HK-2 (cell line): ENCODE results near the gene RTRAF.

Experiments used
- DNase-seq: peaks from one replicate; pipeline ENCODE4 v3.0.0-alpha.2; 2018; ENCODE audit not compliant: unreplicated experiment

RTRAF gene

DNA sequence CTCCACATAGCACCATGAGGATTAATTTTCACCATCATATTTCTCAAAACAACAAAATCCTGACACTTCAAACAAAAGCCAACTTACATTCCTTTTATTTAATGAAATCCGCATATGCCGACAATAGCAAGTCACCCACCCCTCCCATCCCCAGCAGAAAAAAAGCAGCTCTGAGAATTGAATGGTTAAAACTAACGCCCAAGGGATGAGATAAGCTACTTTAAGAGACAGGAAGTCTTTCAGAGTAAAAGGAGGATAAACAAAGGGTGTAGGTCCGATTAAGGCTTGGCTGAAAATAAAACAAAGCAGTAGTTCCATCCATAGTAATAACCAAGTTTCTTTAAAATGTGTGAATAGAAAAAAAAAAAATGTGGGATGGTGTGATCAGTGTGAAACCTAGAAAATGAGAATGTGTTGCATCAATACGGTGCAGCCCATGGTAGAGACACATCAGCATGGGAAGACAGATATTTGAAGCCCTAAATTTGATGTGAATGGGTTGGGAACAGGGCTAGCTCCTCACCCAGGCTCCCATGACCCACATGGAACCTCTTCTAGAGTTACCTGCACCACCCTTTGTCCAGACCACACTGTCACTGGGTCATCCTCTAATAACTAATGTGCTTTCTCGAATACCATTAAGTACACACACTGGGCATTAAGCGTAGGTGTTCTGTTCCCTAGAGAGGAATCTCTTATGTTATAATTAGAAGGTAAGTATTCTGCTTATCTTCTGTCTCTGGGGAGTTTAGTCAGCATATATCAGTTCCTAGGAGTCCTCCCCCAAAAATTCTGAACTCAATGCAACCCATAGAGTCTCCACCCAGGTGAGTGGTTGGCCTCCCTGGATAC is 31.7 kb downstream of the RTRAF start:
- no peak for DNase-seq

DNA sequence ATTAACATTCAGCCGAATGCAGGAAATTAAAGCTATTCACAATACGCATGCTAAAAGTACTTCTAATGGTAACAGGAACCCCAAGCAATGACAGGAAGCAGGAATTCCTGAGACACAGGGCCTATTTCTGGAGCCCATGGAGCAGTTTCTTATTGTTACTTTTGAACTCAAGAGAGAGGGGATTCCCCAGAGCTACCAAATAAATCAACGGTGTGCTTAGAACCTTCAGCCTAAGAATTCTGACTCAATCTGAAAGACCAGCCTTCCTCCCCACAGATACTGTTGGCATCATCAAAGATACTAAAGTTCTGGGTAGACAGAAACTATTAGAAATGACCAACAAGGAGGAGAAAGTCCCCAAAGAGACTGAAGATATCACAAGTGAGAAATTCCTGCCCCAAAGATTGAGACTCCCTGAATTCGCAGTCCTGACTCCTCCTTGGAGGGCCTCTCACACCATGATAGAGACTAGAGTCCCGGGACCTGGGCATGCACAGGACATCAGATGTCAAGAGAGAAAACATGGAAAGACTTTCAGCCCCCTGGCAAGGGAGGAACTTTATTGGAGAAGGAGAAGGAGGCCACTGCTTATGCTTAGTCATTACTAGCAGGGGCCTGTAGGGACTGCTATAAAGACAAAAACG is 32.7 kb downstream of the RTRAF start:
- DNase-seq: no peak

GRCh38 chr14:52023518-52023917 is 34.2 kb downstream of the RTRAF start:
- DNase-seq: no peak

GRCh38 chr14:52025310-52025709 is 36.0 kb downstream of the RTRAF start:
- no peak for DNase-seq

DNA sequence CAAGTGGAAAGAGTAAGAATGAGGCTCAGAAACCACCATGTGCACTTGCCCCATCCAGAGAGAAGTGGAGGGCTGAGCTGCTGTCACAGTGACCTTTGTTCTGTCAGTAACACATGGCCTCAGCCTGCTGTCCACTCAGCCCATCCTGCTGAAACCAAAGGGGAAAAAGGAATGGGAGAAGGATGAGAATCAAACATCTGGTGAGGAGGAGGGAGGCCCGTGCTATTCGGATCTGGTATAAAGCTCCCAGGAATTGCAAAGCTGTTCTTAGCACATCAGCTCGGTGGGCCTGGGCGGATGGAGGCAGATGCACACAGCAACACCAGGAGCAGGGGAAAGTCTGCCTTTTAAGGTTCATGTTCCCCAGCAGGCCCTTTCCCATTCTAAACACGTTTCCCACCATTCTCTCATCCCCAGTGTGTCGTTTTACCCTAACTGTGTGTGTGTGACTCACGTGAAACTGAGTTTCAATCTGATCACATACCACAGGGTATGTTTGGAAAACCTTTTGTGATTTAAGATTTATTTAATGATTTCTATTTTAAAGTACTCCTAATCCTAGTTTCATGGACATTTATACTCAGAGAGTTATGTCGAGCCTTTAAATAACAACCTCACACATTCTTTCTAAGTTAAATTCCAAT is 36.8 kb downstream of the RTRAF start:
- DNase-seq: no peak

DNA sequence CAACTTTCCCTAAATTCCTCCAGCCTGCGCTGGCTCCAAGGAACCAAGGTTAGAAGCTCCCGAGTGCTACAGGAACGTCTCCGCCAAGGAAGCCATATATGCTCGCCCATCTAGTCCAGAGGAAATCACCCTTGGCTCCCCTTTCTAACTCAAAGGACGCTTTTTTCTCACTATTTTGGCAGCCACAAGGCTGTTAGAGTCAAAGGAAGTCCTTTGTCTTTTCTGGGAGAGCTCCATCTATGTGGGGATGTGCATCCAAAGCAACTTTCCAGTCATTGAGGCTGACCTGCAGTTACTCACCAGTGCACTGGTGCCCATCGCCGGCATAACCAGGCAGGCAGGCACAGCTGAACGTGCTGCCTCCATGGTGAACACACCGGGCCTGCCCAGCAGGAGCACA is 37.6 kb downstream of the RTRAF start:
- no peak for DNase-seq

- DNase-seq: no peak
Measured at GRCh38 chr14:52029881-52030280, 40.5 kb downstream of the RTRAF start.

DNA sequence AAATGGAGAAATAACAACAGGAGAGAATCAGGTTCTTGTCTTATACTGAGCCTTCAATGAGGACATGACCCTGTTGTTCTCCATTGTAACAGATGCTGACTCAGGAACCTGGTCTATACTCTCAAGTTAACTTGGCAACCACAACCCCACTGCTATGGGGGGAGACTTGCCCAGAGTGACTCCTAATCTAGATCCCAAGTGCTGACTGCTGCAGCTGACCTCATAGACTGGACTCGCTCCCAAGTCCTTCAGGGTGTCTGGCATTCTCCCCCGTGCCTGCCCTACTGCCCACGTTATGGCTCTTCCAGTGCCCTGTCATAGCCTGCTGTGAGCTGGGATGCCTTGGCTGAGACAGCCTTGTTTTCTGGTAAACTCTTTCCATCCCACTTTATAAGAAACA is 42.4 kb downstream of the RTRAF start:
- no peak for DNase-seq

DNA sequence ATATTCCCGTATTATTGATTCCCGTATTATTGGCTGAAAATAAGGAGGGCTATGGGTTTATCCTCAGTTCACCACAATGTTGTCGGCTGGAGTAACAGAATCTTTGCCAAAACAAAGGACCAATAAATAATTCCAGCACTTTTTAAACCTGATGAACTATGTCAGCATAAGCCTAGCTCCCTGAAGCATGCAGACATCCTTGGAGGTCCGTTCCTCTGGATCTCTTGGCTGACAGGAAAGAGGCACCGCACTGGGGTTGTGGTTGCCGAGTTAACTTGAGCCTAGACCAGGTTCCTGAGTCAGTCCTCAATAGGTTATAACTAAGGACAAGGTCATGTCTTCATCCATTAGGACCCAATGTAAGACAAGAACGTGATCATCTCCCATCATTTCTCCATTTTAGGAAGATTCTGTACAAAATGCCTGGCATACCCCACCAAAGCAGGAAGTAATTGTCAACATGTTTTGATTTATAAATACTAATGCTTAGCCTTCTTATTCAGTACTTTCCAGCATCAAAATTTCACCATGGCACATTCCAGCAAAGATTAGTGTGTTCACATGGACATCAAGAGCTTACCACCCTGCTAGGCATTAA is 43.0 kb downstream of the RTRAF start:
- no peak for DNase-seq

DNA sequence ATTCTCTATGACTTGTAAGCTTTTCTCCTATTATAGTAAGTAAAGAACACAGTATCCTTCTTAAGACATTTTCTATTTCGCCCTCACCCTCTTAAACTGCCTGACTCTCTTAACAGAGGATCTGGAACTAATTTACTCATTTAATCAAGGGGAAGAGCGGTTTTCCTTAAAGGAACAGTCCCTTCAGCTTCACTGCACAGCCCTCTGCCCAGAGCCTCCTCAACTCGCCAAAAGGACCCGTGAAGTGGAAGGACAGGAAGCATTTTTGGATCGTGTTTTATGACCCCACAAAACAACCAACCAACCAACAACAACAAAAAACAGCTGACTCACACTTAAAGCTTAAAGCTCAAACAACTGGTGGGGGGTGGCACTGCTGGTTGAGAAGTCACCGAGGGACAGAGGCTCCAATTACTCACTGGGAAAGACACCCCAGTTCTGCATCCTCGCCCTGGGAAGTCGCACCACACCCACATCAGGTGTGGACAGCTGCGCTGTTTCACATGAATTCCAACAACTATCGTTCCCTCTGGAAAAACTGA is 43.8 kb downstream of the RTRAF start:
- DNase-seq: no peak

- no peak for DNase-seq
Measured at GRCh38 chr14:52039124-52039815, 49.9 kb downstream of the RTRAF start.

- no peak for DNase-seq
Measured at GRCh38 chr14:52040598-52040997, 51.3 kb downstream of the RTRAF start.

DNA sequence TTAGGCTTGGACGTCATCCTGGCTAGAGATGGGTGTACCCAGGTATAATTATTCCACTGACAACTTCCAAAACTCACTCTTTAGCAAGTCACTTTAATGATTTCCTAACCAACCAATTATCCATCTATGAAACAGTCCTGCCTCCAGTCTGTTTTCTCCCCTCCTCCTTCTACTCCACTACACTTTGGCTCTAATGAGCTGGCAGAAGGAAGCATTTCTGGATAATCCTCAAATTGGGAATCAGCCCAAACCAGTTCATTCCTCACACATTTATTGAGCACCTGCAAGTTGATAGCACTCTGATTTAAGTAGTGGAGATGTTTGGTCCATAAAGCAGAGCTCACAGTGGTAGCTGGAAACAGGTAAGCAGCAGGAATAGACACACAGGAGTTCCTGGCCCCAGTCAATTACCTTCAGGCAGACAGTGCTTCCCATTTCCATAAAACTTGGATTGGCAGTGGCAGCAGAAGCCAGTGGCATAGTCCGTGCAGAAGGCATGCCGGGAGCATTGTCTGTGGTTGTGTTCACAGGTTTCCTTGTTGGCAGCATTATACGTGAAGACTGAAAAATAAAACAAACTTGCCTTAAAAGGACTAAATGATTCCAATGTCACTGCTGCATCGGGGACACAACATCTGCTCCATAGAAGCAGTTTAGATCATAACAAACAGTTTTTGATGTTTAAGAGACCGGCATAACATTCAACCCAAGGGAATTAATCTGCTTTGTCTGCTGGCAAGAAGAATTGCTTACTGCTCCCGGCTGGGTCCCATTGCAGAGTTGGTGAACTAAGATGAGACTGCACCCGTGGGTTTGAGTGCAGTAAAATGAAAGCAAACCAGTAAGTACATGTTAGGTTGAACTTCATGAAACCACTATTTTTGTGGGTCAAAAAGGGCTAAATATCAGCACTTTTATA is 53.3 kb downstream of the RTRAF start:
- no peak for DNase-seq

DNA sequence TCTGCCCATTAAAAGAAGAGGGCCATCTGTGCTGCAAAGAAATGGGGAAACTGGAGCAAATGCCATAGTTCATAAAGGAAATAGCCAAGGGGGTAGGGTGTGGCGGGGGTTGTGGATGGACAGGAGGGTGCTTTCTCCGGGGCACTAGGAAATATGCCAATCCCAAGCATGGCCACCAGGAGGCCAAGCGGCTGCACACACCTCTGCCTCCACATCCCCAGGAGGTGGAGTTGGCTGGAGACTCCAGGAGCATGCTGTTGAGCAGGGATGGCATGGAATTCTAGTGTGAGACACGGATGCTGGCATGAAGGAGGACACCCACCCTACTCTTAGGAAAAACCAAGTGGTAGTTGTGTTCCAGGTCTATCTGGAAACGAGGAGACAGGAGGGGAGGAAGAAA is 54.3 kb downstream of the RTRAF start:
- peak; percentile 14 for DNase-seq

DNA sequence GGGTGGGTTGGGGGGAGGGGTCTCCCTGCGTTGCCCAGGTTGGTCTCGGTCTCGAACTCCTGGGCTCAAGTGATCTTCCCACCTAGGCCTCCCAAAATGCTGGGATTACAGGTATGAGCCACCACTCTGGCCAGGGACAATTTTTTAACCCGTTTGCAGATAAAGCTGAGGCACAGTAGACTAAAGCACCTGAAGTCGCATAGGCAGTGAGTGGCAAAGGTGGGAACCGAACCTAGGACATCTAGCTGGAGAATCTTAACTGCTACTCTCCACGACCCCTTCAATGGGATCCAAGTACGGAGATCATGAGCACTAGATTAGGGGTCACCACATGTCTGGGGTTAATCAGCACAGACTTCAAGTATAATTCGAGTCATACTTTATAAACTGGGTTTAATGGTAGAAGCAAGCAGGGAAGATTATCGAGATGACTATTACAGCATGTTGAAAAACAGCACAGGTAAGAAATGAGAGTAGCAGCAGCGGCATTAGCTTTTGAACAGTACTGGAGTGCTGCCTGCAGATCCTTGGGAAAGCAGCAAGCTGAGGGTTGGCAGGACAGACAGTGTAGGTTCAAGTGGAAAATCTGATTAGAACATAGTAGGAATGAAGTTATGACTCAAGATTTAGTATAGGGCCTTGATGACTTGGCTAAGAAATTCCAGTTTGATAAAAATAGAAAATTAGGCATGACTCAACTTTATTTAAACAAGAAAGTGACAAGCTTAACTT is 55.6 kb downstream of the RTRAF start:
- peak; percentile 15 for DNase-seq

GRCh38 chr14:52046376-52046917 is 57.1 kb downstream of the RTRAF start:
- DNase-seq: no peak

- DNase-seq: no peak
Measured at GRCh38 chr14:52048116-52048515, 58.8 kb downstream of the RTRAF start.

DNA sequence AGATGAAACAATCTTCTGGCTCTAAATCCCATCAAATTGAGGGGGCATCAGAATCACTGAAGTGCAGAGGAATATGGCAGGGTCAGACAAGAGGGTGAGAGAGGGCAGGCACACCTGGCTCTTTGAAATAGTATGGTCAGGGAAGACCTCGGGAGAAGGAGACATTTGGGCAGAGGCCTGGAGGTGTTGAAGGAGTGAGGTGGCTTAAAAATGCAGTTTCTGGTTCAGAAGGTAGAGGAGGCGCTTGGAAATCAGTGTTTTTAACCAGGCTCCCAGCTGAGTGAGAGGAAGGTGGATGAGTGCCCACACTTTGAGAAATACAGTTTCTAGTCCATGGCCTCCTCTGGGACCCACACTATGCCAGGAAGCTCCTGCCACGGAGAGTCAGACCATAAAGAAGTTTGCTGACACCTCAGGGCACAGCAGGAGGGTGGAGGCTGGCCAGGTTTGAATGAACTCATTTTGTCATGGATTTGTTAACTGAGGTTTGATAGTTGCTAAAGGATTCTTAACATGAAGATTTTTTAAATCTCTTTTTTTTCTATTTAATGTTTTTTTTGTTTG is 59.4 kb downstream of the RTRAF start:
- no peak for DNase-seq

GRCh38 chr14:52049271-52049670 is 59.9 kb downstream of the RTRAF start:
- DNase-seq: no peak
